Lung (tissue), 12 donors: Measurements from ENCODE around the gene COL4A6. TPM values are rescaled to one million over a fixed set of nuclear protein-coding genes. Genes with fewer than 3 reads are reported as not detected.
A peak's percentile ranks its signal among the peaks of the same experiment; 100 is the strongest.

Experiments used
- ATAC-seq: fragments of 200-7000 bp; cut with Tn5 transposase; one replicate; pipeline ENCODE4 v1.9.1; 2020; ENCODE audit warnings: moderate number of reproducible peaks; ENCODE audit not compliant: insufficient read depth, low FRiP score
- DNase-seq, 3 donors: peaks; one replicate each; pipeline ENCODE4 v3.0.0-alpha.2; 2013 to 2017
- H3K27ac ChIP-seq, 2 donors: one replicate each; pipeline ENCODE4 v1.5.1; 2013; ENCODE audit warnings: mild to moderate bottlenecking in 2 of 2, moderate library complexity in 2 of 2, control low read depth in 1 of 2, inconsistent platforms in 1 of 2, low read depth in 1 of 2, low read length in 1 of 2
- H3K27me3 ChIP-seq, 3 donors: one replicate each; pipeline ENCODE4 v1.5.1; 2013; ENCODE audit warnings: low read length in 2 of 3; ENCODE audit not compliant: control insufficient read depth in 3 of 3, insufficient read depth in 3 of 3
- H3K36me3 ChIP-seq, 4 donors: one replicate each; pipeline ENCODE4 v1.5.1; 2013; ENCODE audit warnings: low read length in 4 of 4, mild to moderate bottlenecking in 1 of 4, moderate library complexity in 1 of 4; ENCODE audit not compliant: control insufficient read depth in 4 of 4, insufficient read depth in 4 of 4
- H3K4me1 ChIP-seq, 5 donors: one replicate each; pipeline ENCODE4 v1.5.1; 2013; ENCODE audit warnings: low read length in 5 of 5, mild to moderate bottlenecking in 2 of 5, moderate library complexity in 1 of 5; ENCODE audit not compliant: control insufficient read depth in 5 of 5, insufficient read depth in 5 of 5
- H3K4me3 ChIP-seq: one replicate; pipeline ENCODE4 v1.5.1; 2013; ENCODE audit warnings: mild to moderate bottlenecking, control low read depth, moderate library complexity
- H3K9ac ChIP-seq, 2 donors: one replicate each; pipeline ENCODE4 v1.5.1; 2013; ENCODE audit warnings: low read length in 2 of 2, control low read depth in 1 of 2; ENCODE audit not compliant: insufficient read depth in 1 of 2
- H3K9me3 ChIP-seq, 4 donors: one replicate each; pipeline ENCODE4 v1.5.1; 2013; ENCODE audit warnings: low read length in 3 of 4, mild to moderate bottlenecking in 1 of 4, moderate library complexity in 1 of 4; ENCODE audit not compliant: control insufficient read depth in 4 of 4, insufficient read depth in 3 of 4
- WGBS, 2 donors: extraction: QIAGEN DNeasy Blood & Tissue Kit; methylation state at CpG; one replicate each; pipeline ENCODE4 v1.1.7; 2013; 5-methylcytosine and 5-hydroxymethylcytosine counted together
- polyA plus RNA-seq, 2 donors: library from polyadenylated mRNA; stranded (reverse); fragments of 200-250 nt; gene quantifications; one replicate each; pipeline ENCODE4 v1.2.1, GENCODE V29; 2013
- total RNA-seq, 2 donors: library from RNA; depleted of rRNA in 1 of 2; stranded (reverse); fragments of >200 nt in 1 of 2; gene quantifications; one replicate each; pipeline ENCODE4 v1.2.1, GENCODE V29; 2014 to 2021
- TF ChIP-seq, protein P1 (sequence below): IDR thresholded peaks from 2 replicates; pipeline ENCODE4 v1.5.1; 2012; ENCODE audit warnings: mild to moderate bottlenecking; ENCODE audit errors: control extremely low read depth, extremely low read depth
- donor health status: control.
- donor health status: control.
- donor health status: Bipolar disorder and iron deficiency.
- donor health status: healthy.
- donor health status: DM: yes; HTN: yes; CAD: no.

Gene COL4A6
- total and polyA plus RNA-seq, 4 donors, result 0.57 to 16.7 (median 1.6) TPM

DNA sequence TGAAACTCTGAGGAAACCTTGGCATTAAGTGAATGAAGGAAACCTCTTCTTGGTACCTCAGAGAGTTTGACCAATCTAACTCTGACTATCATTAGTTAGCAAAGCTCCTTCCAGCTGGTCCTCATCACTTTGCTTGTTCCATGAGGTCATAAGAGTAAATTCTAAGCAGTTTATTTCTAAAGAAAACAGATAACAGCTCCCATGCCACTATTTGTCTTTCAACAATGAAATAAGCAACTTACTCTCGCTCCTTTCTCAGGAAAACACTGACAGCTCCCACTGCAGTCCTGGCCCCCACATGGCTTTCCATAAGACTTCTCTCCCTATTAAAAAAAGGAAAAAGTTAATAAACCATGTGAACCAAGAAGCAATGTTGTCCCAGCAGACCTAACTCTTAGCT is 127.7 kb downstream of the COL4A6 start:
- Histone ChIP-seq H3K36me3 (no peaks in the 10 kb centered on the region), H3K27me3 (peaks cover 0 to 41% (median 11%) of the 10 kb centered on the region in 3 donors), H3K27ac (peak overlapping the region in 1 of 2 donors; percentile 9), H3K9ac (no peak overlapping the region), H3K4me1 (peaks cover 0 to 16% (median 2%) of the 10 kb centered on the region in 5 donors), H3K9me3 (no peaks in the 10 kb centered on the region), H3K4me3 (no peak overlapping the region)
- TF ChIP-seq, protein P1, sequence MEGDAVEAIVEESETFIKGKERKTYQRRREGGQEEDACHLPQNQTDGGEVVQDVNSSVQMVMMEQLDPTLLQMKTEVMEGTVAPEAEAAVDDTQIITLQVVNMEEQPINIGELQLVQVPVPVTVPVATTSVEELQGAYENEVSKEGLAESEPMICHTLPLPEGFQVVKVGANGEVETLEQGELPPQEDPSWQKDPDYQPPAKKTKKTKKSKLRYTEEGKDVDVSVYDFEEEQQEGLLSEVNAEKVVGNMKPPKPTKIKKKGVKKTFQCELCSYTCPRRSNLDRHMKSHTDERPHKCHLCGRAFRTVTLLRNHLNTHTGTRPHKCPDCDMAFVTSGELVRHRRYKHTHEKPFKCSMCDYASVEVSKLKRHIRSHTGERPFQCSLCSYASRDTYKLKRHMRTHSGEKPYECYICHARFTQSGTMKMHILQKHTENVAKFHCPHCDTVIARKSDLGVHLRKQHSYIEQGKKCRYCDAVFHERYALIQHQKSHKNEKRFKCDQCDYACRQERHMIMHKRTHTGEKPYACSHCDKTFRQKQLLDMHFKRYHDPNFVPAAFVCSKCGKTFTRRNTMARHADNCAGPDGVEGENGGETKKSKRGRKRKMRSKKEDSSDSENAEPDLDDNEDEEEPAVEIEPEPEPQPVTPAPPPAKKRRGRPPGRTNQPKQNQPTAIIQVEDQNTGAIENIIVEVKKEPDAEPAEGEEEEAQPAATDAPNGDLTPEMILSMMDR, result no peak
- DNase-seq, result peak in 1 of 3 donors; percentile 28
- no peak for ATAC-seq
- WGBS, 2 donors, result 69 to 86% methylated on average over 1 of the region's 1 CpG

DNA sequence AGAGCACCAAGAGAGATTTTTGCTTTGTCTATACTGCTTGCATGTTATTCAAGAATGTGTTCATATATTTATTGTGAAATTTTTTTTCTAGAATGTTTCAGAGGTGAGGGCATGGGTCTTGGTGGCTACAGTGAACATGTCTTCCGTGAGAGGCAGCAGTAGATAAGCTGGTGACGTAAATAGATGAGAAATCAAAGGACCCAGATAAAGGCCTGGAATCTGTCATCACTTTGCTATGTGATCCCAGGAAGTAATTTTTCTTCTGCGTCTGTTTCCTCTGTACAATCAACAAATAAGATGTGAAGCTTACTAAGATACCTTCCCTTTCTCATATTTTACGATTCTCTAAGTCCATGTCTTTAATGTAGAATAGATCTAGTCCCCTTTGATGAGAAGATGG is 129.1 kb downstream of the COL4A6 start:
- no peak overlapping the region for H3K4me3 ChIP-seq
- 63 to 74% methylated on average over 4 of the region's 4 CpGs for WGBS, 2 donors
- no peaks in the 10 kb centered on the region for H3K9me3 ChIP-seq
- TF ChIP-seq, protein P1, result no peak
- no peaks in the 10 kb centered on the region for H3K36me3 ChIP-seq
- DNase-seq, result no peak
- no peak overlapping the region for H3K9ac ChIP-seq
- peaks cover 0 to 16% (median 2%) of the 10 kb centered on the region in 5 donors for H3K4me1 ChIP-seq
- H3K27ac ChIP-seq, result no peak overlapping the region
- peaks cover 0 to 39% (median 11%) of the 10 kb centered on the region in 3 donors for H3K27me3 ChIP-seq
- ATAC-seq, result no peak

DNA sequence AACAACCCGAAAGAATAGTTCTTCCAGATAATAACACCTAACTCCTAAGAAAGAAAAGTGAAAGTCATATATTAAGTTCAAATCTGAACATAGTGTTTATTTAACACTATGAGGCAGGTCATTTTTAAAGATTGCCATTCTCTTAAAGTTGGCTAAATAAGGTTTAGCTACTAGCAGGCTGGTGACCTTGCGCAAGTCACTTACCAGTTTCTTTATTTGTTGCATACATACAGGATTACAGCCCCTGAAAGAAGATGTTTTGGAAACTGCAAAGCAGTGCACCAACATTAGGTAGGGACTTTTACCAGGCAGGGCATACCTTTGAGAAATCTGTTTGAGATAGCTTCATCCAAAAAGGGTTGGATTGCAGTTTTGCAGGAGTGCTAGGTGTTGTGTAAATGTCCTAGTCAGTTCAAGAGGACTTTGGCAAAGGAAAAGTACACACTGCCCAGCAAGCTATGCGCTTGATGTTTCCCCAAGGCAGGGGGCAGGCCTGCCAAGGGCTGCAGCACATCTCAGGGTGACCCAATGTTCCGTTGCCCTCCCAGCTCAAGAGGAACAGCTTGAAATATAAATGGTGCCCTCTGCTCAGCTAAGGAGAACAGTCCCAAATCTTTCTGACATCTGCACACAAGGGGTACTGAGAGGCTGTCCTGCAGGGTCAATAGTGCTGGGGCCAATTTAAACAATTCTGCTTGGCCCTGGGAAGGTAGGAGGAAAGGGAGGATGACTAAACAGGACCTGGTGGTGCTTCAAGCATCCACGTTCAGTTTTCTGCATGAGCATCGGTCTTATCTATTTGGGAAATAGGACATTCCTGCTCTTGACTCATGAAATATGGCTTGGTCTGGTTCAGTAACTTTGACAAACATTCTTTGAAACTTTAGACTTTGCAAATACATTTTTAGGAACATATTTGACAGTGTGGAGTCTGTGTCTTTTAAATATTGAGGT is 130.8 kb downstream of the COL4A6 start:
- no peak overlapping the region for H3K4me3 ChIP-seq
- 57 to 78% methylated on average over 6 of the region's 6 CpGs for WGBS, 2 donors
- peak overlapping the region in 1 of 2 donors; percentile 68 for H3K27ac ChIP-seq
- ATAC-seq (peak; percentile 44), DNase-seq (peak in 1 of 3 donors; percentile 53)
- no peaks in the 10 kb centered on the region for H3K9me3 ChIP-seq
- no peak overlapping the region for H3K9ac ChIP-seq
- peaks cover 0 to 41% (median 8%) of the 10 kb centered on the region in 3 donors for H3K27me3 ChIP-seq
- TF ChIP-seq, protein P1, result no peak
- H3K36me3 ChIP-seq, result no peaks in the 10 kb centered on the region
- peaks cover 0 to 17% (median 2%) of the 10 kb centered on the region in 5 donors for H3K4me1 ChIP-seq
